A549 (cell line): ENCODE results near the gene CFH.
"Not testable (repeated sequence)": the region's sequence is repeated elsewhere in the genome, so short reads cannot be mapped to it uniquely, and the experiment has no call there.

Source experiments
- CEBPB ChIP-seq, 2 experiments: fragments of >200 bp in 1 of 2; sonication (Bioruptor Twin) in 1 of 2; formaldehyde crosslinking in 1 of 2; IDR thresholded peaks; 2 replicates each; pipeline ENCODE4 v1.6.1; 2012 to 2016
- EHMT2 ChIP-seq: fragments of 200-600 bp; sonication (generic); IDR thresholded peaks from 2 replicates; pipeline ENCODE4 v1.6.1; 2016; ENCODE audit warnings: antibody characterized with exemption, low read depth, mild to moderate bottlenecking, moderate library complexity
- RFX5 ChIP-seq: fragments of 450-650 bp; IDR thresholded peaks from 2 replicates; pipeline ENCODE4 v1.7.1; 2014; ENCODE audit warnings: antibody characterized with exemption, mild to moderate bottlenecking, moderate library complexity
- USF2 ChIP-seq: fragments of 450-650 bp; IDR thresholded peaks from 2 replicates; pipeline ENCODE4 v1.6.1; 2014; ENCODE audit warnings: antibody characterized with exemption
- ZNF302 ChIP-seq: fragments of 250-450 bp; sonication (Bioruptor Pico); IDR thresholded peaks from 2 replicates; pipeline ENCODE4 v1.9.0; 2021; ENCODE audit warnings: inconsistent platforms, mild to moderate bottlenecking, moderate library complexity
- TF ChIP-seq, protein P1 (sequence below): fragments of 200-600 bp; sonication (generic); IDR thresholded peaks from 2 replicates; pipeline ENCODE4 v1.6.1; 2016; ENCODE audit warnings: antibody characterized with exemption, mild to moderate bottlenecking, moderate library complexity

DNA sequence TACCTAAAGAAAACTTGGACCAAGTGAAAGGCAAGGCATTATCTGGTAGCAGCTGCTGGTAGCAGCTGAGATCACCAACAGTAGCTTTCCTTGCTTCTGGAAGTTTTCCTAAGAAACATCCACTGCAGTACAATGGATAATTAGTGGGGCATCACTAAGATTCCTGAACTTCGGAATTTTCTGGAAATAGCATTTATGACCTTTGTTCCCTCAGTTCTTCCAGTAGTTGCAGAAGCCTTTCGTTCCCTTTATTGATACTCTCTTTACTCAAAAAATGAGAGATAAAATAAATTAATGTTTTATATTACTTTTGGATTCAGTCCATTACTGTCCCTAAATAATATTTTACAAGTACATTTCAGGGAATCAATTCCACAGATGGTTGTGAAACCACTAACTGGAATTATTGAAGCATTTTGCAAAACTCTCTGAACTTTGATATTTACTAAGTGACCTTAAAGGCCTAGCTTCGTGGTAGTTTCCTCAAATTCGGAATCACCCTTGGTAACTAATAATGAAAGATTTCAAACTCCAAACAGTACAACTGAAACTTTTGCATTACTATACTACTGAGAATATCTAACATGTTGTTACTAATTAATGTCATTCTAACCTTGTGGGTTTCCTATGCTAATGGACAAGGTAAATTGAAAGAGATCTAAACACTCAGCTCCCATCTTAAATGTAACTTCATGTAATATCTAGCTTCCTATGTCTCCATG is 113.3 kb downstream of the CFH start:
- TF ChIP-seq CEBPB (IDR thresholded peaks at IDR 0.05); EHMT2; USF2; ZNF302 (CRISPR knock-in tag); RFX5: not testable (repeated sequence)
- TF ChIP-seq, protein P1, sequence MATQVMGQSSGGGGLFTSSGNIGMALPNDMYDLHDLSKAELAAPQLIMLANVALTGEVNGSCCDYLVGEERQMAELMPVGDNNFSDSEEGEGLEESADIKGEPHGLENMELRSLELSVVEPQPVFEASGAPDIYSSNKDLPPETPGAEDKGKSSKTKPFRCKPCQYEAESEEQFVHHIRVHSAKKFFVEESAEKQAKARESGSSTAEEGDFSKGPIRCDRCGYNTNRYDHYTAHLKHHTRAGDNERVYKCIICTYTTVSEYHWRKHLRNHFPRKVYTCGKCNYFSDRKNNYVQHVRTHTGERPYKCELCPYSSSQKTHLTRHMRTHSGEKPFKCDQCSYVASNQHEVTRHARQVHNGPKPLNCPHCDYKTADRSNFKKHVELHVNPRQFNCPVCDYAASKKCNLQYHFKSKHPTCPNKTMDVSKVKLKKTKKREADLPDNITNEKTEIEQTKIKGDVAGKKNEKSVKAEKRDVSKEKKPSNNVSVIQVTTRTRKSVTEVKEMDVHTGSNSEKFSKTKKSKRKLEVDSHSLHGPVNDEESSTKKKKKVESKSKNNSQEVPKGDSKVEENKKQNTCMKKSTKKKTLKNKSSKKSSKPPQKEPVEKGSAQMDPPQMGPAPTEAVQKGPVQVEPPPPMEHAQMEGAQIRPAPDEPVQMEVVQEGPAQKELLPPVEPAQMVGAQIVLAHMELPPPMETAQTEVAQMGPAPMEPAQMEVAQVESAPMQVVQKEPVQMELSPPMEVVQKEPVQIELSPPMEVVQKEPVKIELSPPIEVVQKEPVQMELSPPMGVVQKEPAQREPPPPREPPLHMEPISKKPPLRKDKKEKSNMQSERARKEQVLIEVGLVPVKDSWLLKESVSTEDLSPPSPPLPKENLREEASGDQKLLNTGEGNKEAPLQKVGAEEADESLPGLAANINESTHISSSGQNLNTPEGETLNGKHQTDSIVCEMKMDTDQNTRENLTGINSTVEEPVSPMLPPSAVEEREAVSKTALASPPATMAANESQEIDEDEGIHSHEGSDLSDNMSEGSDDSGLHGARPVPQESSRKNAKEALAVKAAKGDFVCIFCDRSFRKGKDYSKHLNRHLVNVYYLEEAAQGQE: not testable (repeated sequence)
